Uterus (tissue), 4 donors: Measurements from ENCODE around the gene NPHS2. TPM values are rescaled to one million over a fixed set of nuclear protein-coding genes. Genes with fewer than 3 reads are reported as not detected.
"Not testable (repeated sequence)": the region's sequence is repeated elsewhere in the genome, so short reads cannot be mapped to it uniquely, and the experiment has no call there.

Experiments used
- DNase-seq, 2 donors: peaks; one replicate each; pipeline ENCODE4 v3.0.0-alpha.2; 2019 to 2020
- H3K27ac ChIP-seq, 2 donors: fragments of 200-600 bp; sonication (generic); 1 replicate in 1 of 2; 2 replicates in 1 of 2; pipeline ENCODE4 v1.5.1; 2016 to 2018
- H3K27me3 ChIP-seq, 2 donors: fragments of 200-600 bp; sonication (generic); one replicate each; pipeline ENCODE4 v1.5.1; 2018 to 2019; ENCODE audit warnings: control low read depth in 1 of 2
- H3K36me3 ChIP-seq, 2 donors: fragments of 200-600 bp; sonication (generic); one replicate each; pipeline ENCODE4 v1.5.1; 2019; ENCODE audit warnings: control low read depth in 1 of 2
- H3K4me1 ChIP-seq, 2 donors: fragments of 200-600 bp; sonication (generic); one replicate each; pipeline ENCODE4 v1.5.1; 2018 to 2019; ENCODE audit warnings: control low read depth in 1 of 2
- H3K4me3 ChIP-seq, 2 donors: fragments of 200-600 bp; sonication (generic); 1 replicate in 1 of 2; 2 replicates in 1 of 2; pipeline ENCODE4 v1.5.1; 2018 to 2019; ENCODE audit warnings: mild to moderate bottlenecking in 1 of 2
- H3K9me3 ChIP-seq, 2 donors: fragments of 200-600 bp; sonication (generic); one replicate each; pipeline ENCODE4 v1.5.1; 2019; ENCODE audit warnings: control low read depth in 1 of 2
- CTCF ChIP-seq, 4 experiments: fragments of 200-600 bp in 2 of 4; fragments of 450-650 bp in 2 of 4; sonication (generic) in 2 of 4; IDR thresholded peaks; one replicate each; pipeline ENCODE4 v1.5.1; 2016 to 2019; ENCODE audit warnings: antibody characterized with exemption in 4 of 4, mild to moderate bottlenecking in 2 of 4, moderate library complexity in 1 of 4
- POLR2A ChIP-seq, 2 donors: fragments of 450-650 bp; IDR thresholded peaks; one replicate each; pipeline ENCODE4 v1.6.1; 2016; ENCODE audit warnings: antibody characterized with exemption in 2 of 2, mild to moderate bottlenecking in 1 of 2, moderate library complexity in 1 of 2
- intact Hi-C: fragments of 100-400 bp; cut with DNase I; formaldehyde crosslinking; loops from one replicate; pipeline ENCODE4 v1.15.1; 2023; ENCODE audit warnings: low total_unique reads
- total RNA-seq, 4 donors: library from RNA; depleted of rRNA in 3 of 4; stranded (reverse); fragments of >200 nt in 3 of 4; gene quantifications; one replicate each; pipeline versions ENCODE4 v1.1.0 to v1.2.4, GENCODE V29; 2014 to 2023
- donor health status: DM: yes; HTN: yes; CAD: no.

Gene NPHS2
- total RNA-seq, 4 donors from 2014 or later, result not detected

GRCh38 chr1:179545321-179545720 is 30.4 kb downstream of the NPHS2 start:
- H3K36me3 ChIP-seq, result no peaks in the 10 kb centered on the region
- H3K4me1 ChIP-seq, result no peaks in the 10 kb centered on the region
- no peak for DNase-seq
- no peak overlapping the region for H3K27ac ChIP-seq
- intact Hi-C loops, result no loop called here
- TF ChIP-seq POLR2A (IDR thresholded peaks at IDR 0.05), result no peak
- no peaks in the 10 kb centered on the region for H3K9me3 ChIP-seq
- H3K27me3 ChIP-seq, result no peaks in the 10 kb centered on the region
- no peak overlapping the region for H3K4me3 ChIP-seq

- no peak for DNase-seq
- intact Hi-C loops, result no loop called here
- Histone ChIP-seq H3K4me3 (no peak overlapping the region), H3K36me3 (no peaks in the 10 kb centered on the region), H3K4me1 (no peaks in the 10 kb centered on the region), H3K27ac (no peak overlapping the region), H3K9me3 (no peaks in the 10 kb centered on the region), H3K27me3 (no peaks in the 10 kb centered on the region)
- no peak for TF ChIP-seq CTCF (IDR thresholded peaks at IDR 0.05)
- no peak for TF ChIP-seq POLR2A (IDR thresholded peaks at IDR 0.05)
Measured at GRCh38 chr1:179541774-179542173, 34.0 kb downstream of the NPHS2 start.

- H3K27me3 ChIP-seq, result no peaks in the 10 kb centered on the region
- no peak overlapping the region for H3K27ac ChIP-seq
- no peaks in the 10 kb centered on the region for H3K36me3 ChIP-seq
- no peak for DNase-seq
- no peaks in the 10 kb centered on the region for H3K4me1 ChIP-seq
- TF ChIP-seq CTCF (IDR thresholded peaks at IDR 0.05) (no peak), POLR2A (IDR thresholded peaks at IDR 0.05) (no peak)
- H3K9me3 ChIP-seq, result no peaks in the 10 kb centered on the region
- H3K4me3 ChIP-seq, result no peak overlapping the region
- intact Hi-C loops, result no loop called here
Measured at GRCh38 chr1:179530352-179530751, 45.4 kb downstream of the NPHS2 start.

GRCh38 chr1:179529482-179530195 is 46.1 kb downstream of the NPHS2 start:
- intact Hi-C loops, result no loop called here
- no peak for TF ChIP-seq POLR2A (IDR thresholded peaks at IDR 0.05)
- TF ChIP-seq CTCF (IDR thresholded peaks at IDR 0.05), result no peak
- H3K4me3 ChIP-seq, result no peak overlapping the region
- no peak overlapping the region for H3K27ac ChIP-seq
- DNase-seq, result no peak
- no peaks in the 10 kb centered on the region for H3K9me3 ChIP-seq
- no peaks in the 10 kb centered on the region for H3K27me3 ChIP-seq
- H3K4me1 ChIP-seq, result no peaks in the 10 kb centered on the region
- H3K36me3 ChIP-seq, result no peaks in the 10 kb centered on the region

- DNase-seq, H3K9me3 ChIP-seq, H3K4me3 ChIP-seq, H3K27ac ChIP-seq, H3K27me3 ChIP-seq, H3K4me1 ChIP-seq, intact Hi-C loops, H3K36me3 ChIP-seq: not testable (repeated sequence)
Measured at GRCh38 chr1:179518544-179518943, 57.2 kb downstream of the NPHS2 start.

- DNase-seq, result no peak
- no peak overlapping the region for H3K27ac ChIP-seq
- intact Hi-C loops, result no loop called here
- TF ChIP-seq POLR2A (IDR thresholded peaks at IDR 0.05), result no peak
- TF ChIP-seq CTCF (IDR thresholded peaks at IDR 0.05), result no peak
- no peaks in the 10 kb centered on the region for H3K36me3 ChIP-seq
- no peaks in the 10 kb centered on the region for H3K27me3 ChIP-seq
- no peaks in the 10 kb centered on the region for H3K9me3 ChIP-seq
- H3K4me1 ChIP-seq, result no peaks in the 10 kb centered on the region
- H3K4me3 ChIP-seq, result no peak overlapping the region
Measured at GRCh38 chr1:179516976-179517705, 58.6 kb downstream of the NPHS2 start.
